ENCODE results near the gene SVEP1.
"Not testable (repeated sequence)": the region's sequence is repeated elsewhere in the genome, so short reads cannot be mapped to it uniquely, and the experiment has no call there.

The SVEP1 gene

GRCh38 chr9:110371411-110372007, 208.0 kb downstream of the SVEP1 start:
- no peak overlapping the region for H3K27ac ChIP-seq (ENCODE audit: low read depth, low read length)
- H4K20me1 ChIP-seq (ENCODE audit: low read depth, low read length), result no peaks in the 10 kb centered on the region
- no peaks in the 10 kb centered on the region for H3K27me3 ChIP-seq (ENCODE audit: low read length)
- no peak for TF ChIP-seq CTCF (IDR thresholded peaks at IDR 0.05; ENCODE audit: insufficient read depth, low read length, poor library complexity, severe bottlenecking)
- TF ChIP-seq EZH2phosphoT487 (conservative IDR thresholded peaks at IDR 0.05; ENCODE audit: low read length), result no peak
- H3K4me3 ChIP-seq (ENCODE audit: insufficient read depth, low read length, poor library complexity, severe bottlenecking), result no peak overlapping the region
- no peaks in the 10 kb centered on the region for H3K9me3 ChIP-seq (ENCODE audit: insufficient read depth, low read length)
- H3K9me2 ChIP-seq (replicated peaks; ENCODE audit: insufficient read depth, low read length), result no peaks in the 10 kb centered on the region
- H3F3A ChIP-seq (ENCODE audit: insufficient read depth), result no peaks in the 10 kb centered on the region
- no peak overlapping the region for H2AFZ ChIP-seq (ENCODE audit: low read depth, low read length, severe bottlenecking)
- no peak overlapping the region for H3K9ac ChIP-seq (ENCODE audit: low read length)
- no peaks in the 10 kb centered on the region for H3K79me2 ChIP-seq (ENCODE audit: insufficient read depth, low read length)
- H3K36me3 ChIP-seq (ENCODE audit: low read length), result no peaks in the 10 kb centered on the region
- no peak overlapping the region for H3K4me2 ChIP-seq (ENCODE audit: low read depth, low read length, poor library complexity, severe bottlenecking)

- no peak overlapping the region for H3K27ac ChIP-seq (ENCODE audit: low read depth, low read length)
- no peak overlapping the region for H3K4me3 ChIP-seq (ENCODE audit: insufficient read depth, low read length, poor library complexity, severe bottlenecking)
- H3K9ac ChIP-seq (ENCODE audit: low read length), result no peak overlapping the region
- H3K9me3 ChIP-seq (ENCODE audit: insufficient read depth, low read length), result no peaks in the 10 kb centered on the region
- H4K20me1 ChIP-seq (ENCODE audit: low read depth, low read length), result no peaks in the 10 kb centered on the region
- no peaks in the 10 kb centered on the region for H3K36me3 ChIP-seq (ENCODE audit: low read length)
- H3F3A ChIP-seq (ENCODE audit: insufficient read depth), result no peaks in the 10 kb centered on the region
- H3K27me3 ChIP-seq (ENCODE audit: low read length), result no peaks in the 10 kb centered on the region
- H3K79me2 ChIP-seq (ENCODE audit: insufficient read depth, low read length), result no peaks in the 10 kb centered on the region
- no peak for TF ChIP-seq CTCF (IDR thresholded peaks at IDR 0.05; ENCODE audit: insufficient read depth, low read length, poor library complexity, severe bottlenecking)
- TF ChIP-seq EZH2phosphoT487 (conservative IDR thresholded peaks at IDR 0.05; ENCODE audit: low read length), result no peak
- H3K4me2 ChIP-seq (ENCODE audit: low read depth, low read length, poor library complexity, severe bottlenecking), result no peak overlapping the region
- H3K9me2 ChIP-seq (replicated peaks; ENCODE audit: insufficient read depth, low read length), result no peaks in the 10 kb centered on the region
- H2AFZ ChIP-seq (ENCODE audit: low read depth, low read length, severe bottlenecking), result no peak overlapping the region
Measured at GRCh38 chr9:110370315-110370714, 209.2 kb downstream of the SVEP1 start.

- no peak for TF ChIP-seq EZH2phosphoT487 (conservative IDR thresholded peaks at IDR 0.05; ENCODE audit: low read length)
- no peak for TF ChIP-seq CTCF (IDR thresholded peaks at IDR 0.05; ENCODE audit: insufficient read depth, low read length, poor library complexity, severe bottlenecking)
Measured at GRCh38 chr9:110364451-110364850, 215.1 kb downstream of the SVEP1 start.

GRCh38 chr9:110358992-110359391, 220.5 kb downstream of the SVEP1 start:
- H3K27me3 ChIP-seq (ENCODE audit: low read length); H3K79me2 ChIP-seq (ENCODE audit: insufficient read depth, low read length); H3F3A ChIP-seq (ENCODE audit: insufficient read depth); H3K27ac ChIP-seq (ENCODE audit: low read depth, low read length); H3K9ac ChIP-seq (ENCODE audit: low read length); H3K4me2 ChIP-seq (ENCODE audit: low read depth, low read length, poor library complexity, severe bottlenecking); H2AFZ ChIP-seq (ENCODE audit: low read depth, low read length, severe bottlenecking); H3K9me3 ChIP-seq (ENCODE audit: insufficient read depth, low read length); H4K20me1 ChIP-seq (ENCODE audit: low read depth, low read length); H3K4me3 ChIP-seq (ENCODE audit: insufficient read depth, low read length, poor library complexity, severe bottlenecking); H3K36me3 ChIP-seq (ENCODE audit: low read length); H3K9me2 ChIP-seq (replicated peaks; ENCODE audit: insufficient read depth, low read length): not testable (repeated sequence)

More at GRCh38 chr9:110364451-110364850, 215.1 kb downstream of the SVEP1 start:
- Histone ChIP-seq H3K4me2 (ENCODE audit: low read depth, low read length, poor library complexity, severe bottlenecking) (no peak overlapping the region), H3K9ac (ENCODE audit: low read length) (no peak overlapping the region), H3K79me2 (ENCODE audit: insufficient read depth, low read length) (no peaks in the 10 kb centered on the region), H3K9me3 (ENCODE audit: insufficient read depth, low read length) (no peaks in the 10 kb centered on the region), H3K27ac (ENCODE audit: low read depth, low read length) (no peak overlapping the region), H3F3A (ENCODE audit: insufficient read depth) (no peaks in the 10 kb centered on the region), H2AFZ (ENCODE audit: low read depth, low read length, severe bottlenecking) (no peak overlapping the region), H3K36me3 (ENCODE audit: low read length) (no peaks in the 10 kb centered on the region), H3K27me3 (ENCODE audit: low read length) (no peaks in the 10 kb centered on the region), H4K20me1 (ENCODE audit: low read depth, low read length) (no peaks in the 10 kb centered on the region), H3K4me3 (ENCODE audit: insufficient read depth, low read length, poor library complexity, severe bottlenecking) (no peak overlapping the region), H3K9me2 (replicated peaks; ENCODE audit: insufficient read depth, low read length) (no peaks in the 10 kb centered on the region)
